Transverse colon (tissue), 4 donors: ENCODE data around the gene SLC6A13.

ENCODE experiments used
- EP300 ChIP-seq: sonication (generic); formaldehyde crosslinking; IDR thresholded peaks from one replicate; pipeline ENCODE4 v1.6.1; 2017; ENCODE audit warnings: antibody characterized with exemption, low read depth
- POLR2A ChIP-seq: fragments of 450-650 bp; IDR thresholded peaks from one replicate; pipeline ENCODE4 v1.6.1; 2016; ENCODE audit warnings: antibody characterized with exemption, mild to moderate bottlenecking, moderate library complexity
- POLR2AphosphoS5 ChIP-seq, 3 donors: sonication (generic); formaldehyde crosslinking; IDR thresholded peaks; one replicate each; pipeline ENCODE4 v1.6.1; 2016; ENCODE audit warnings: antibody characterized with exemption in 3 of 3
- TF ChIP-seq, protein P1 (sequence below), 5 experiments: fragments of 200-600 bp in 3 of 5; fragments of 450-650 bp in 2 of 5; sonication (generic) in 3 of 5; IDR thresholded peaks; 1 replicate in 2 of 5; 2 replicates in 3 of 5; pipeline ENCODE4 v1.5.1; 2016 to 2017; ENCODE audit warnings: antibody characterized with exemption in 5 of 5, inconsistent platforms in 3 of 5, mild to moderate bottlenecking in 2 of 5, moderate library complexity in 1 of 5

DNA sequence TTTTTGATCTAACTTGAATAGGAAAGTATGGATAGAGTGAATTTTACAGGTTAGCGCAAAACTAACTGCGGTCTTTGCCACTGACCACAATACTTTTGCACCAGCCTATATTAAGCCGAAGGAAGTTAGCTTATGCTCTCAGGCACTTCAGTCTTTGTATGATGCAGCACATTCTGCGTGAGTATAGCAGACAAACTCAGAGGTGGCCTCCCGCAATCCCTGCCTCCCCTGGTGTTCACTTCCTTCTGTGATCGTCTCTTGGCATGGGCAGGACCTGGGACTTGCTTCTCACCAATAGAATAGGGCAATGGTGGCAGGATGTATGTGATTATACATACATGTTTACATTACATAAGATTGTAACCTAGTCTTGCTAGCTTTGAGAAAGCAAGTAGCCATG lies 10.3 kb upstream of the SLC6A13 start:
- TF ChIP-seq POLR2A (no peak), POLR2AphosphoS5 (IDR thresholded peaks at IDR 0.05) (no peak), EP300 (no peak)
- TF ChIP-seq, protein P1, sequence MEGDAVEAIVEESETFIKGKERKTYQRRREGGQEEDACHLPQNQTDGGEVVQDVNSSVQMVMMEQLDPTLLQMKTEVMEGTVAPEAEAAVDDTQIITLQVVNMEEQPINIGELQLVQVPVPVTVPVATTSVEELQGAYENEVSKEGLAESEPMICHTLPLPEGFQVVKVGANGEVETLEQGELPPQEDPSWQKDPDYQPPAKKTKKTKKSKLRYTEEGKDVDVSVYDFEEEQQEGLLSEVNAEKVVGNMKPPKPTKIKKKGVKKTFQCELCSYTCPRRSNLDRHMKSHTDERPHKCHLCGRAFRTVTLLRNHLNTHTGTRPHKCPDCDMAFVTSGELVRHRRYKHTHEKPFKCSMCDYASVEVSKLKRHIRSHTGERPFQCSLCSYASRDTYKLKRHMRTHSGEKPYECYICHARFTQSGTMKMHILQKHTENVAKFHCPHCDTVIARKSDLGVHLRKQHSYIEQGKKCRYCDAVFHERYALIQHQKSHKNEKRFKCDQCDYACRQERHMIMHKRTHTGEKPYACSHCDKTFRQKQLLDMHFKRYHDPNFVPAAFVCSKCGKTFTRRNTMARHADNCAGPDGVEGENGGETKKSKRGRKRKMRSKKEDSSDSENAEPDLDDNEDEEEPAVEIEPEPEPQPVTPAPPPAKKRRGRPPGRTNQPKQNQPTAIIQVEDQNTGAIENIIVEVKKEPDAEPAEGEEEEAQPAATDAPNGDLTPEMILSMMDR (IDR thresholded peaks at IDR 0.05) = no peak
